HepG2 (cell line): ENCODE measurements around the gene EDNRA. TPM values are rescaled to one million over a fixed set of nuclear protein-coding genes. Genes with fewer than 3 reads are reported as not detected.

Experiments used
- ATAC-seq: fragments of 200-7000 bp; cut with Tn5 transposase; 3 replicates; pipeline ENCODE4 v1.9.1; 2020; ENCODE audit warnings: mild to moderate bottlenecking, moderate library complexity
- BruUV-seq: library from RNA; stranded (reverse); fragments of 400-500 nt; replicated peaks from 2 replicates; lab custom pipeline; 2021; lab: Mats Ljungman, UMichigan
- CTCF ChIA-PET: fragments of 300-600 bp; formaldehyde crosslinking; extraction: SDS; loops from one replicate; lab custom pipeline; 2021; ENCODE audit warnings: low total read pairs, inconsistent platforms, low intra/inter-chr PET ratio; lab: Yijun Ruan, JAX
- POLR2A ChIA-PET: fragments of 350-600 bp; sonication (Branson Sonifier 250); formaldehyde crosslinking; loops from one replicate; lab custom pipeline; 2020; ENCODE audit warnings: antibody characterized with exemption, inconsistent platforms; lab: Yijun Ruan, JAX
- DNase-seq: peaks from one replicate; pipeline ENCODE4 v3.0.0-alpha.2; 2015; ENCODE audit warnings: low spot score
- FAIRE-seq: peaks from 3 replicates; lab custom pipeline; 2011; peaks lifted over from hg19 to GRCh38; lab: Jason Lieb, UNC
- H2AFZ ChIP-seq: one replicate; pipeline ENCODE4 v1.6.1; 2011; ENCODE audit warnings: low read length, inconsistent platforms
- H3K27ac ChIP-seq: fragments of 300-600 bp; 3 replicates; pipeline ENCODE4 v1.8.0; 2011; ENCODE audit warnings: mixed run types, mild to moderate bottlenecking, mixed read lengths, low read length, inconsistent platforms; ENCODE audit not compliant: insufficient read depth; ENCODE audit errors: extremely low read length
- H3K27me3 ChIP-seq, 2 experiments: fragments of 200-600 bp in 1 of 2; 2 replicates in 1 of 2; 3 replicates in 1 of 2; pipeline versions ENCODE4 v1.6.0 to v1.8.0; 2011; ENCODE audit warnings: low read length in 2 of 2, mild to moderate bottlenecking in 2 of 2, moderate library complexity in 2 of 2, inconsistent platforms in 1 of 2; ENCODE audit not compliant: insufficient read depth in 2 of 2, control insufficient read depth in 1 of 2
- H3K36me3 ChIP-seq, 2 experiments: fragments of 200-600 bp in 1 of 2; replicated peaks in 1 of 2; 2 replicates in 1 of 2; 3 replicates in 1 of 2; pipeline versions ENCODE4 v1.5.1 to v1.8.0; 2011; ENCODE audit warnings: low read length in 2 of 2, inconsistent platforms in 1 of 2; ENCODE audit not compliant: insufficient read depth in 2 of 2, control insufficient read depth in 1 of 2
- H3K4me1 ChIP-seq: 2 replicates; pipeline ENCODE4 v1.5.1; 2012; ENCODE audit warnings: low read length, inconsistent platforms; ENCODE audit not compliant: insufficient read depth
- H3K4me2 ChIP-seq: 2 replicates; pipeline ENCODE4 v1.6.0; 2011; ENCODE audit warnings: low read depth, low read length, inconsistent platforms
- H3K4me3 ChIP-seq, 3 experiments: fragments of 200-600 bp in 1 of 3; sonication (generic), shearing (Covaris generic) in 1 of 3; replicated peaks in 1 of 3; 2 replicates each; pipeline ENCODE4 v1.5.1; 2011 to 2016; ENCODE audit warnings: low read length in 3 of 3, inconsistent platforms in 2 of 3, low read depth in 2 of 3, mild to moderate bottlenecking in 2 of 3, control low read depth in 1 of 3, mixed read lengths in 1 of 3; ENCODE audit not compliant: insufficient read depth in 1 of 3
- H3K79me2 ChIP-seq: one replicate; pipeline ENCODE4 v1.6.1; 2011; ENCODE audit warnings: low read length, inconsistent platforms; ENCODE audit not compliant: insufficient read depth
- H3K9ac ChIP-seq: 2 replicates; pipeline ENCODE4 v1.6.0; 2011; ENCODE audit warnings: mild to moderate bottlenecking, low read depth, low read length, inconsistent platforms; ENCODE audit not compliant: insufficient read depth
- H3K9me3 ChIP-seq: 2 replicates; pipeline ENCODE4 v1.5.1; 2012; ENCODE audit warnings: mild to moderate bottlenecking, low read length
- H4K20me1 ChIP-seq: 2 replicates; pipeline ENCODE4 v1.6.0; 2011; ENCODE audit warnings: inconsistent platforms, mild to moderate bottlenecking, low read length, moderate library complexity; ENCODE audit not compliant: insufficient read depth
- DR1 ChIP-seq: sonication (generic); formaldehyde crosslinking; IDR thresholded peaks from 2 replicates; pipeline ENCODE4 v1.8.0; 2021; ENCODE audit warnings: mild to moderate bottlenecking, missing genetic modification reagents, inconsistent platforms
- HOXA9 ChIP-seq: sonication (generic); formaldehyde crosslinking; IDR thresholded peaks from 2 replicates; pipeline ENCODE4 v1.8.1; 2022; ENCODE audit warnings: missing genetic modification reagents, mild to moderate bottlenecking, moderate library complexity, borderline replicate concordance
- KMT2A ChIP-seq: sonication (generic); formaldehyde crosslinking; IDR thresholded peaks from 2 replicates; pipeline ENCODE4 v1.4.0; 2020; ENCODE audit warnings: missing genetic modification reagents
- MTF2 ChIP-seq: sonication (generic); formaldehyde crosslinking; IDR thresholded peaks from 2 replicates; pipeline ENCODE4 v1.5.0; 2020; ENCODE audit warnings: missing genetic modification reagents, borderline replicate concordance
- SCMH1 ChIP-seq: sonication (generic); formaldehyde crosslinking; IDR thresholded peaks from 2 replicates; pipeline ENCODE4 v1.9.0; 2021; ENCODE audit warnings: missing genetic modification reagents, mild to moderate bottlenecking, borderline replicate concordance
- SIN3A ChIP-seq: IDR thresholded peaks from 2 replicates; pipeline ENCODE4 v1.6.1; 2011; ENCODE audit warnings: low read depth, mild to moderate bottlenecking, control low read depth, low read length, borderline replicate concordance
- SMAD1 ChIP-seq: sonication (generic); formaldehyde crosslinking; IDR thresholded peaks from 2 replicates; pipeline ENCODE4 v1.4.0; 2020; ENCODE audit warnings: missing genetic modification reagents, low read depth, mild to moderate bottlenecking, borderline replicate concordance
- U2AF2 ChIP-seq: fragments of 200-400 bp; formaldehyde crosslinking; IDR thresholded peaks from 2 replicates; pipeline ENCODE4 v1.6.1; 2017; ENCODE audit warnings: low read depth, mild to moderate bottlenecking, low read length
- ZNF703 ChIP-seq: sonication (generic); formaldehyde crosslinking; IDR thresholded peaks from 2 replicates; pipeline ENCODE4 v1.5.1; 2020; ENCODE audit warnings: missing genetic modification reagents, mild to moderate bottlenecking, moderate library complexity, borderline replicate concordance
- ZNF709 ChIP-seq: sonication (generic); formaldehyde crosslinking; IDR thresholded peaks from 2 replicates; pipeline ENCODE4 v1.5.0; 2020; ENCODE audit warnings: mild to moderate bottlenecking, missing genetic modification reagents
- ZNF724P ChIP-seq: sonication (generic); formaldehyde crosslinking; IDR thresholded peaks from 2 replicates; pipeline ENCODE4 v1.8.0; 2022; ENCODE audit warnings: missing genetic modification reagents, borderline replicate concordance
- in situ Hi-C: cut with HindIII; loops from 2 replicates; pipeline ENCODE4 v1.10.0; 2017; ENCODE audit warnings: low pct_unique_long_range_greater_than_20kb; ENCODE audit not compliant: extremely low pct_ligation_motif_present
- intact Hi-C: fragments of 100-400 bp; cut with micrococcal nuclease; formaldehyde crosslinking; loops from one replicate; pipeline ENCODE4 v1.10.0; 2022; ENCODE audit not compliant: unreplicated experiment
- polyA plus RNA-seq, 8 experiments: library from polyadenylated mRNA; depleted of rRNA in 3 of 8; stranded (reverse) in 7 of 8; unstranded in 1 of 8; fragments of >200 nt; fragmentation: Illumina TruSeq in 4 of 8; extraction: Trizol in 4 of 8; gene quantifications; 2 replicates each; pipeline versions ENCODE4 v1.2.1 to v1.2.3, GENCODE V29; 2011 to 2016; ENCODE audit warnings: low read depth in 4 of 8, missing spikeins in 1 of 8, mixed read lengths in 1 of 8; ENCODE audit not compliant: insufficient read depth in 1 of 8
- total RNA-seq, 5 experiments: library from RNA; depleted of rRNA; stranded (reverse); fragments of >200 nt; fragmentation: Illumina TruSeq; extraction: Trizol; gene quantifications; 2 replicates each; pipeline ENCODE4 v1.2.3, GENCODE V29; 2016; ENCODE audit warnings: low read depth in 1 of 5
- TF ChIP-seq, protein P1 (sequence below): sonication (generic); formaldehyde crosslinking; IDR thresholded peaks from 2 replicates; pipeline ENCODE4 v1.5.1; 2020; ENCODE audit warnings: mild to moderate bottlenecking, missing genetic modification reagents, moderate library complexity
- TF ChIP-seq, protein P2 (sequence below): sonication (generic); formaldehyde crosslinking; IDR thresholded peaks from 2 replicates; pipeline ENCODE4 v1.5.0; 2020; ENCODE audit warnings: mild to moderate bottlenecking, missing genetic modification reagents
- TF ChIP-seq, protein P3 (sequence below): sonication (generic); formaldehyde crosslinking; IDR thresholded peaks from 2 replicates; pipeline ENCODE4 v1.4.0; 2020; ENCODE audit warnings: missing genetic modification reagents, mild to moderate bottlenecking, borderline replicate concordance
- TF ChIP-seq, protein P4 (sequence below): sonication (generic); formaldehyde crosslinking; IDR thresholded peaks from 2 replicates; pipeline ENCODE4 v1.8.0; 2022; ENCODE audit warnings: missing genetic modification reagents, mild to moderate bottlenecking, inconsistent platforms, borderline replicate concordance

The EDNRA gene
- total and polyA plus RNA-seq, 2 of the 13 experiments (the other 11 are each of a cell fraction or from before 2014, with no cell fraction given), result not detected

DNA sequence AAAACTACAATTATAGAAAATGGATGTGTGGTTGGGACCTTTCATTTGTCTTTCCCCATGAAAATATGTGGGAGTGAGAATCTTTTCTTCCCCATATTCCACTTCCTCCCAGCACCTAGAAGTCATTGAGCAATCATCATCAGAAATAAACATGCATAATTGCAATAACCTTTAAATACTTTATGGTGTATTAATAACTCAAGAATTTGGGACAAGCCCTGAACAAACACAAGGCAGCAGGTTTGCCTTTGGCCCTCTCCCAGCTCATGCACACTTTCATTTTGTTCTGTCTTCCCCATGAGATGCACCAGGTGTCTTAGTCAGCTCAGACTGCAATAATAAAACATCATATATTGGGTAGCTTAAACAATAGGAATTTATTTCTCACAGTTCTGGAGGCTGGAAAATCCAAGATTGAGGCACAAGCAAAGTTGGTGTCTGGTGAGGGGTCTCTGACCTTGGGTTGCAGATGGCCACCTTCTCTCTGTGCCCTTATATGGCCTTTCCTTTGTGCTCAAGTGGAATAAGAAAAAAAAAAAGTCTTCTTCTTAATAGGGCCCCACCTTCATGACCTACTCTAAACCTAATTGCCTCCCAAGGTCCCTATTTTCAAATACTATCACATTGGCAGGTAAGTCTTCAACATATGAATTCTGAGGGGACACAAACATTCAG is 101.6 kb downstream of the EDNRA start:
- H2AFZ ChIP-seq, result no peak overlapping the region
- TF ChIP-seq, protein P1, sequence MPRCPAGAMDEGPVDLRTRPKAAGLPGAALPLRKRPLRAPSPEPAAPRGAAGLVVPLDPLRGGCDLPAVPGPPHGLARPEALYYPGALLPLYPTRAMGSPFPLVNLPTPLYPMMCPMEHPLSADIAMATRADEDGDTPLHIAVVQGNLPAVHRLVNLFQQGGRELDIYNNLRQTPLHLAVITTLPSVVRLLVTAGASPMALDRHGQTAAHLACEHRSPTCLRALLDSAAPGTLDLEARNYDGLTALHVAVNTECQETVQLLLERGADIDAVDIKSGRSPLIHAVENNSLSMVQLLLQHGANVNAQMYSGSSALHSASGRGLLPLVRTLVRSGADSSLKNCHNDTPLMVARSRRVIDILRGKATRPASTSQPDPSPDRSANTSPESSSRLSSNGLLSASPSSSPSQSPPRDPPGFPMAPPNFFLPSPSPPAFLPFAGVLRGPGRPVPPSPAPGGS (CRISPR knock-in tag), result no peak
- TF ChIP-seq, protein P2, sequence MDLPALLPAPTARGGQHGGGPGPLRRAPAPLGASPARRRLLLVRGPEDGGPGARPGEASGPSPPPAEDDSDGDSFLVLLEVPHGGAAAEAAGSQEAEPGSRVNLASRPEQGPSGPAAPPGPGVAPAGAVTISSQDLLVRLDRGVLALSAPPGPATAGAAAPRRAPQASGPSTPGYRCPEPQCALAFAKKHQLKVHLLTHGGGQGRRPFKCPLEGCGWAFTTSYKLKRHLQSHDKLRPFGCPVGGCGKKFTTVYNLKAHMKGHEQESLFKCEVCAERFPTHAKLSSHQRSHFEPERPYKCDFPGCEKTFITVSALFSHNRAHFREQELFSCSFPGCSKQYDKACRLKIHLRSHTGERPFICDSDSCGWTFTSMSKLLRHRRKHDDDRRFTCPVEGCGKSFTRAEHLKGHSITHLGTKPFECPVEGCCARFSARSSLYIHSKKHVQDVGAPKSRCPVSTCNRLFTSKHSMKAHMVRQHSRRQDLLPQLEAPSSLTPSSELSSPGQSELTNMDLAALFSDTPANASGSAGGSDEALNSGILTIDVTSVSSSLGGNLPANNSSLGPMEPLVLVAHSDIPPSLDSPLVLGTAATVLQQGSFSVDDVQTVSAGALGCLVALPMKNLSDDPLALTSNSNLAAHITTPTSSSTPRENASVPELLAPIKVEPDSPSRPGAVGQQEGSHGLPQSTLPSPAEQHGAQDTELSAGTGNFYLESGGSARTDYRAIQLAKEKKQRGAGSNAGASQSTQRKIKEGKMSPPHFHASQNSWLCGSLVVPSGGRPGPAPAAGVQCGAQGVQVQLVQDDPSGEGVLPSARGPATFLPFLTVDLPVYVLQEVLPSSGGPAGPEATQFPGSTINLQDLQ (CRISPR knock-in tag), result no peak
- TF ChIP-seq, protein P3, sequence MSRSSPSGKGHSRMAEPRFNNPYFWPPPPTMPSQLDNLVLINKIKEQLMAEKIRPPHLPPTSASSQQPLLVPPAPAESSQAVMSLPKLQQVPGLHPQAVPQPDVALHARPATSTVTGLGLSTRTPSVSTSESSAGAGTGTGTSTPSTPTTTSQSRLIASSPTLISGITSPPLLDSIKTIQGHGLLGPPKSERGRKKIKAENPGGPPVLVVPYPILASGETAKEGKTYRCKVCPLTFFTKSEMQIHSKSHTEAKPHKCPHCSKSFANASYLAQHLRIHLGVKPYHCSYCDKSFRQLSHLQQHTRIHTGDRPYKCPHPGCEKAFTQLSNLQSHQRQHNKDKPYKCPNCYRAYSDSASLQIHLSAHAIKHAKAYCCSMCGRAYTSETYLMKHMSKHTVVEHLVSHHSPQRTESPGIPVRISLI (CRISPR knock-in tag), result no peak
- TF ChIP-seq DR1 (CRISPR knock-in tag) (no peak), ZNF724P (CRISPR knock-in tag) (no peak), HOXA9 (no peak), ZNF709 (CRISPR knock-in tag) (no peak), ZNF703 (CRISPR knock-in tag) (no peak), SIN3A (no peak), U2AF2 (no peak), KMT2A (CRISPR knock-in tag) (no peak), SCMH1 (no peak), MTF2 (CRISPR knock-in tag) (no peak), SMAD1 (CRISPR knock-in tag) (no peak)
- TF ChIP-seq, protein P4, sequence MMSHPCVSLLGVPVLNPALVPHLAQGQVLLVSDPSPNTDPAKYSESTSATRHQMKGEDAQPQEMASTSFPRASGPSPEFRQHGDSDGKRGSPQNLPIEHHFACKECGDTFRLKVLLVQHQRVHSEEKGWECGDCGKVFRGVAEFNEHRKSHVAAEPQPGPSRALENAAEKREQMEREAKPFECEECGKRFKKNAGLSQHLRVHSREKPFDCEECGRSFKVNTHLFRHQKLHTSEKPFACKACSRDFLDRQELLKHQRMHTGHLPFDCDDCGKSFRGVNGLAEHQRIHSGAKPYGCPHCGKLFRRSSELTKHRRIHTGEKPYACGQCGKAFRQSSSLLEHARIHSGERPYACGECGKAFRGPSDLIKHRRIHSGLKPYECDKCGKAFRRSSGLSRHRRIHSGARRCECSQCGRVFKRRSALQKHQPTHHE (CRISPR knock-in tag), result no peak
- H3K4me2 ChIP-seq, result no peak overlapping the region
- intact Hi-C loops, result no loop called here
- in situ Hi-C loops, result loop anchor here (25.0 kb wide), 1 partner anchor 570 kb away; no protein-coding TSS in a partner anchor
- DNase-seq (no peak), FAIRE-seq (no peak), ATAC-seq (no peak)
- no peak overlapping the region for H3K27ac ChIP-seq
- no peaks in the 10 kb centered on the region for H3K79me2 ChIP-seq
- no peaks in the 10 kb centered on the region for H3K36me3 ChIP-seq
- ChIA-PET POLR2A (no interaction called here), CTCF (no interaction called here)
- no peak overlapping the region for H3K9ac ChIP-seq
- H3K4me1 ChIP-seq, result no peaks in the 10 kb centered on the region
- no peaks in the 10 kb centered on the region for H3K27me3 ChIP-seq
- no peaks in the 10 kb centered on the region for H4K20me1 ChIP-seq
- no peak overlapping the region for H3K4me3 ChIP-seq
- H3K9me3 ChIP-seq, result no peaks in the 10 kb centered on the region
- BruUV-seq, result no TSS peak
